ENCODE data around the gene TRIM62. TPM values are rescaled to one million over a fixed set of nuclear protein-coding genes. Genes with fewer than 3 reads are reported as not detected.

TRIM62 gene
- polyA plus RNA-seq, 1 donor (not counting 4 experiments of a cell fraction or from before 2014, with no cell fraction given), result 2.0 TPM

DNA sequence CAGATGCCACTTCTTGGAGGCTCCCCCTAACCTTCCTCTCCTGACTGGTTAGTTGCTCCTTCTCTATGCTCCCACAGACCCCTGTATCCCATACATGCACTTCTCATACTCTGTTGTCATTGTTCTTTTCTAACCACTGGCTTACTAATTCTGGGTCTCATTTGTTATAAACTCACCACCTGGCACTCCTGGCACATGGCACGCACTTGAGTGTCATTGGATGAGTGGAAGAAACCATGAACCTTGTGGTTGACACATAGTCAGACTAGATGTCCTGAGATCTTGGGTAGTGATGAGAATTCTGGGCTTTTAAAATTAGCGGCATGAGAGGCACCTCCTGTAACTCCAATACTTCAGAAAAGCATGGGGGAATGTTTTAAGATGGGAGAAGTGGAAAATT is 49.3 kb downstream of the TRIM62 start:
- FAIRE-seq, result no peak
- TF ChIP-seq, protein P1, sequence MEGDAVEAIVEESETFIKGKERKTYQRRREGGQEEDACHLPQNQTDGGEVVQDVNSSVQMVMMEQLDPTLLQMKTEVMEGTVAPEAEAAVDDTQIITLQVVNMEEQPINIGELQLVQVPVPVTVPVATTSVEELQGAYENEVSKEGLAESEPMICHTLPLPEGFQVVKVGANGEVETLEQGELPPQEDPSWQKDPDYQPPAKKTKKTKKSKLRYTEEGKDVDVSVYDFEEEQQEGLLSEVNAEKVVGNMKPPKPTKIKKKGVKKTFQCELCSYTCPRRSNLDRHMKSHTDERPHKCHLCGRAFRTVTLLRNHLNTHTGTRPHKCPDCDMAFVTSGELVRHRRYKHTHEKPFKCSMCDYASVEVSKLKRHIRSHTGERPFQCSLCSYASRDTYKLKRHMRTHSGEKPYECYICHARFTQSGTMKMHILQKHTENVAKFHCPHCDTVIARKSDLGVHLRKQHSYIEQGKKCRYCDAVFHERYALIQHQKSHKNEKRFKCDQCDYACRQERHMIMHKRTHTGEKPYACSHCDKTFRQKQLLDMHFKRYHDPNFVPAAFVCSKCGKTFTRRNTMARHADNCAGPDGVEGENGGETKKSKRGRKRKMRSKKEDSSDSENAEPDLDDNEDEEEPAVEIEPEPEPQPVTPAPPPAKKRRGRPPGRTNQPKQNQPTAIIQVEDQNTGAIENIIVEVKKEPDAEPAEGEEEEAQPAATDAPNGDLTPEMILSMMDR (optimal IDR thresholded peaks at IDR 0.05 in 1 of 3, IDR thresholded peaks at IDR 0.05 in 1 of 3, conservative IDR thresholded peaks at IDR 0.05 in 1 of 3; ENCODE audit: extremely low read depth in 1 of 3, insufficient read depth in 2 of 3, low read length in 3 of 3), result no peak
- no peak for TF ChIP-seq EZH2 (IDR thresholded peaks at IDR 0.05; ENCODE audit: low read length)
- no peak overlapping the region for H3K9ac ChIP-seq (ENCODE audit: control insufficient read depth, extremely low read depth, insufficient read depth, low read length)

DNA sequence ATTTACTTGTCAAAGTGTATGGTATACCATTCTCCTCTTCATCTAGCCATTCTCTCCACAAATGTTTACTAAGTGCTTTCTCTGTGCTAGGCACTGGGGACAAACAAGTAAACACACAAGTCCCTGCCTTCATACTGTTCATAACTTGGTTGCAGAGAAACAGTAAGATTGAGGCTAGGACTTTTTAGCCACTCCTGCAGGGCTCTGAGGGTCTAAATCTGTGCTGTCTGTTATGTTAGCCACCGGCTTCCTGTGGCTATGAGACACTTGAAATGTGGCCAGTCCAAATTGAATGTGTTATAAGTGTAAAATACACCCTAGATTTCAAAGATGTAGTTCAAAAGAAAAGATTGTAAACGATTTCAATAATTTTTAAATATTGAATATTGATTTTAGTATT is 50.7 kb downstream of the TRIM62 start:
- TF ChIP-seq EZH2 (IDR thresholded peaks at IDR 0.05; ENCODE audit: low read length), result no peak
- TF ChIP-seq, protein P1 (optimal IDR thresholded peaks at IDR 0.05 in 1 of 3, IDR thresholded peaks at IDR 0.05 in 1 of 3, conservative IDR thresholded peaks at IDR 0.05 in 1 of 3; ENCODE audit: extremely low read depth in 1 of 3, insufficient read depth in 2 of 3, low read length in 3 of 3), result no peak
- dilution Hi-C loops (cut with MboI; ENCODE audit: extremely low pct_ligation_motif_present, low sequenced_read_pairs), result no loop called here
- no peak overlapping the region for H3K9ac ChIP-seq (ENCODE audit: control insufficient read depth, extremely low read depth, insufficient read depth, low read length)
- no peak overlapping the region for H3K27ac ChIP-seq (ENCODE audit: control insufficient read depth, insufficient read depth, low read length)
- H4K20me1 ChIP-seq (ENCODE audit: control insufficient read depth, extremely low read depth, insufficient read depth, low read length), result no peaks in the 10 kb centered on the region
- no peaks in the 10 kb centered on the region for H3K36me3 ChIP-seq (ENCODE audit: control insufficient read depth in 2 of 2, extremely low read depth in 1 of 2, insufficient read depth in 2 of 2, low read length in 2 of 2)
- FAIRE-seq (no peak), DNase-seq (ENCODE audit: low read depth, low spot score) (no peak)
- H3K27me3 ChIP-seq (ENCODE audit: control insufficient read depth, extremely low read depth, insufficient read depth, low read length), result no peaks in the 10 kb centered on the region
- peaks cover 8% of the 10 kb centered on the region for H3K79me2 ChIP-seq (ENCODE audit: control insufficient read depth, insufficient read depth, low read length)
- no peaks in the 10 kb centered on the region for H3K9me1 ChIP-seq (ENCODE audit: control insufficient read depth, extremely low read depth, insufficient read depth, low read length)
- H3K4me1 ChIP-seq (ENCODE audit: control insufficient read depth, extremely low read depth, insufficient read depth, low read length), result peaks cover 35% of the 10 kb centered on the region
- no peak overlapping the region for H3K4me2 ChIP-seq (ENCODE audit: control insufficient read depth, extremely low read depth, insufficient read depth, low read depth, low read length)
- H3K9me3 ChIP-seq (ENCODE audit: control insufficient read depth, low read depth, low read length), result no peaks in the 10 kb centered on the region
- H3K4me3 ChIP-seq (ENCODE audit: control insufficient read depth in 2 of 3, extremely low read depth in 1 of 3, insufficient read depth in 2 of 3, low read depth in 1 of 3, low read length in 3 of 3), result no peak overlapping the region
- no peak overlapping the region for H2AFZ ChIP-seq (ENCODE audit: control insufficient read depth, low read length)

More for the DNA sequence above, 49.3 kb downstream of the TRIM62 start:
- H3K27ac ChIP-seq (ENCODE audit: control insufficient read depth, insufficient read depth, low read length), result no peak overlapping the region
- no peak overlapping the region for H2AFZ ChIP-seq (ENCODE audit: control insufficient read depth, low read length)
- no peaks in the 10 kb centered on the region for H3K9me3 ChIP-seq (ENCODE audit: control insufficient read depth, low read depth, low read length)
- H3K36me3 ChIP-seq (ENCODE audit: control insufficient read depth in 2 of 2, extremely low read depth in 1 of 2, insufficient read depth in 2 of 2, low read length in 2 of 2), result no peaks in the 10 kb centered on the region
- H3K4me2 ChIP-seq (ENCODE audit: control insufficient read depth, extremely low read depth, insufficient read depth, low read depth, low read length), result no peak overlapping the region
- no peak overlapping the region for H3K4me3 ChIP-seq (ENCODE audit: control insufficient read depth in 2 of 3, extremely low read depth in 1 of 3, insufficient read depth in 2 of 3, low read depth in 1 of 3, low read length in 3 of 3)
- DNase-seq (ENCODE audit: low read depth, low spot score), result no peak
- no peaks in the 10 kb centered on the region for H4K20me1 ChIP-seq (ENCODE audit: control insufficient read depth, extremely low read depth, insufficient read depth, low read length)
- H3K27me3 ChIP-seq (ENCODE audit: control insufficient read depth, extremely low read depth, insufficient read depth, low read length), result no peaks in the 10 kb centered on the region
- H3K9me1 ChIP-seq (ENCODE audit: control insufficient read depth, extremely low read depth, insufficient read depth, low read length), result no peaks in the 10 kb centered on the region
- dilution Hi-C loops (cut with MboI; ENCODE audit: extremely low pct_ligation_motif_present, low sequenced_read_pairs), result no loop called here
- H3K79me2 ChIP-seq (ENCODE audit: control insufficient read depth, insufficient read depth, low read length), result no peaks in the 10 kb centered on the region
- H3K4me1 ChIP-seq (ENCODE audit: control insufficient read depth, extremely low read depth, insufficient read depth, low read length), result peaks cover 30% of the 10 kb centered on the region
